Hepatocyte (in vitro differentiated cells): ENCODE measurements around the gene SIGLECL1. TPM values are rescaled to one million over a fixed set of nuclear protein-coding genes. Genes with fewer than 3 reads are reported as not detected.

Source experiments
- DNase-seq: peaks from one replicate; pipeline ENCODE4 v3.0.0-alpha.2; 2016; ENCODE audit warnings: low spot score
- H2AFZ ChIP-seq: fragments of 200-600 bp; sonication (generic); 2 replicates; pipeline ENCODE4 v1.6.0; 2016; ENCODE audit warnings: antibody characterized with exemption, mild to moderate bottlenecking
- H3K27ac ChIP-seq: fragments of 200-600 bp; sonication (generic); 2 replicates; pipeline ENCODE4 v1.5.1; 2016; ENCODE audit warnings: mild to moderate bottlenecking
- H3K27me3 ChIP-seq: fragments of 200-600 bp; sonication (generic); 2 replicates; pipeline ENCODE4 v1.6.1; 2016
- H3K36me3 ChIP-seq: fragments of 200-600 bp; sonication (generic); replicated peaks from 2 replicates; pipeline ENCODE4 v1.5.1; 2016; ENCODE audit warnings: low read depth; ENCODE audit not compliant: insufficient read depth
- H3K4me1 ChIP-seq: fragments of 200-600 bp; sonication (generic); 2 replicates; pipeline ENCODE4 v1.5.1; 2016; ENCODE audit warnings: mild to moderate bottlenecking, moderate library complexity; ENCODE audit not compliant: insufficient read depth
- H3K4me2 ChIP-seq: fragments of 200-600 bp; sonication (generic); 2 replicates; pipeline ENCODE4 v1.6.0; 2016
- H3K4me3 ChIP-seq: fragments of 200-600 bp; sonication (generic); 2 replicates; pipeline ENCODE4 v1.5.1; 2016; ENCODE audit warnings: mild to moderate bottlenecking
- H3K79me2 ChIP-seq: fragments of 200-600 bp; sonication (generic); 2 replicates; pipeline ENCODE4 v1.6.0; 2017; ENCODE audit warnings: mild to moderate bottlenecking
- H3K9me2 ChIP-seq: fragments of 200-600 bp; sonication (generic); replicated peaks from 2 replicates; pipeline ENCODE4 v1.6.0; 2017; ENCODE audit warnings: mild to moderate bottlenecking; ENCODE audit not compliant: insufficient read depth
- H3K9me3 ChIP-seq: fragments of 200-600 bp; sonication (generic); 2 replicates; pipeline ENCODE4 v1.5.1; 2016; ENCODE audit warnings: low read depth, mild to moderate bottlenecking
- H4K20me1 ChIP-seq: fragments of 200-600 bp; sonication (generic); 2 replicates; pipeline ENCODE4 v1.6.0; 2016; ENCODE audit warnings: mild to moderate bottlenecking; ENCODE audit not compliant: insufficient read depth, poor library complexity, severe bottlenecking
- CTCF ChIP-seq: fragments of 200-600 bp; sonication (generic); IDR thresholded peaks from 2 replicates; pipeline ENCODE4 v1.5.1; 2016; ENCODE audit warnings: antibody characterized with exemption, mild to moderate bottlenecking; ENCODE audit not compliant: poor library complexity
- EZH2 ChIP-seq: fragments of 200-600 bp; sonication (generic); IDR thresholded peaks from 2 replicates; pipeline ENCODE4 v1.6.1; 2016; ENCODE audit warnings: antibody characterized with exemption, mild to moderate bottlenecking, borderline replicate concordance
- EZH2phosphoT487 ChIP-seq: fragments of 200-600 bp; sonication (generic); IDR thresholded peaks from one replicate; pipeline ENCODE4 v1.6.1; 2018; ENCODE audit warnings: antibody characterized with exemption, mild to moderate bottlenecking, low read depth, moderate library complexity; ENCODE audit not compliant: unreplicated experiment, severe bottlenecking
- WGBS: methylation state at CpG from one replicate; pipeline ENCODE4 v1.1.6; 2016; ENCODE audit warnings: low lambda C conversion rate; ENCODE audit errors: missing lambda C conversion rate; 5-methylcytosine and 5-hydroxymethylcytosine counted together
- polyA plus RNA-seq: library from polyadenylated mRNA; unstranded; fragments of >200 nt; fragmentation: Nextera tagmentation; extraction: Ambion mirVana; gene quantifications from 2 replicates; pipeline ENCODE4 v1.2.1, GENCODE V29; 2016
- total RNA-seq: library from RNA; depleted of rRNA; stranded (reverse); fragments of >200 nt; gene quantifications from 2 replicates; pipeline ENCODE4 v1.2.3, GENCODE V29; 2014

SIGLECL1 gene
- total RNA-seq (not detected in 2 replicates), polyA plus RNA-seq (not detected in 2 replicates)

GRCh38 chr19:51250786-51251467 is at the start of gene SIGLECL1:
TSS of gene SIGLECL1 (plus strand) at chr19:51251080. CDS start at chr19:51264073, 12,993 bp downstream.
- no peaks in the 10 kb centered on the region for H3K9me2 ChIP-seq
- no peak for TF ChIP-seq EZH2
- no peak for DNase-seq
- H3K4me2 ChIP-seq = no peak within 1 kb of the TSS
- no peak within 1 kb of the TSS for H3K27ac ChIP-seq
- H3K4me3 ChIP-seq = no peak within 1 kb of the TSS
- no peaks in the 10 kb centered on the region for H3K36me3 ChIP-seq
- H3K9me3 ChIP-seq = no peaks in the 10 kb centered on the region
- H3K4me1 ChIP-seq = no peaks in the 10 kb centered on the region
- H4K20me1 ChIP-seq = no peaks in the 10 kb centered on the region
- H3K79me2 ChIP-seq = no peaks in the 10 kb centered on the region
- WGBS = 94% methylated on average over 23 of the region's 23 CpGs
- no peaks in the 10 kb centered on the region for H3K27me3 ChIP-seq
- no peak within 1 kb of the TSS for H2AFZ ChIP-seq

GRCh38 chr19:51201712-51202111 is 49.2 kb upstream of the SIGLECL1 start:
- no peak for TF ChIP-seq EZH2
- no peak for TF ChIP-seq EZH2phosphoT487
- no peak for TF ChIP-seq CTCF
- DNase-seq = no peak
- Histone ChIP-seq H3K4me3 (no peak overlapping the region), H3K4me1 (no peaks in the 10 kb centered on the region), H4K20me1 (no peaks in the 10 kb centered on the region), H3K79me2 (no peaks in the 10 kb centered on the region), H3K27me3 (no peaks in the 10 kb centered on the region), H3K9me2 (no peaks in the 10 kb centered on the region), H3K27ac (no peak overlapping the region), H2AFZ (no peak overlapping the region), H3K4me2 (no peak overlapping the region), H3K36me3 (no peaks in the 10 kb centered on the region), H3K9me3 (no peaks in the 10 kb centered on the region)
- 66% methylated on average over 5 of the region's 5 CpGs for WGBS

- 82% methylated on average over 3 of the region's 3 CpGs for WGBS
These were observed 47.0 kb upstream of the SIGLECL1 start for GRCh38 chr19:51203916-51204315.

More at GRCh38 chr19:51203916-51204315, 47.0 kb upstream of the SIGLECL1 start:
- TF ChIP-seq EZH2phosphoT487 (no peak), CTCF (no peak), EZH2 (no peak)
- Histone ChIP-seq H3K4me2 (no peak overlapping the region), H3K79me2 (no peaks in the 10 kb centered on the region), H3K4me1 (no peaks in the 10 kb centered on the region), H4K20me1 (no peaks in the 10 kb centered on the region), H2AFZ (no peak overlapping the region), H3K36me3 (no peaks in the 10 kb centered on the region), H3K27ac (no peak overlapping the region), H3K9me3 (no peaks in the 10 kb centered on the region), H3K4me3 (no peak overlapping the region), H3K9me2 (no peaks in the 10 kb centered on the region), H3K27me3 (no peaks in the 10 kb centered on the region)
- no peak for DNase-seq
